TTC549 (cell line): ENCODE results near the gene KDM4B.
"Not testable (repeated sequence)": the region's sequence is repeated elsewhere in the genome, so short reads cannot be mapped to it uniquely, and the experiment has no call there.

Experiments used
- FAIRE-seq: peaks from 2 replicates; lab custom pipeline; 2012; peaks lifted over from hg19 to GRCh38; lab: Jason Lieb, UNC

Gene KDM4B

DNA sequence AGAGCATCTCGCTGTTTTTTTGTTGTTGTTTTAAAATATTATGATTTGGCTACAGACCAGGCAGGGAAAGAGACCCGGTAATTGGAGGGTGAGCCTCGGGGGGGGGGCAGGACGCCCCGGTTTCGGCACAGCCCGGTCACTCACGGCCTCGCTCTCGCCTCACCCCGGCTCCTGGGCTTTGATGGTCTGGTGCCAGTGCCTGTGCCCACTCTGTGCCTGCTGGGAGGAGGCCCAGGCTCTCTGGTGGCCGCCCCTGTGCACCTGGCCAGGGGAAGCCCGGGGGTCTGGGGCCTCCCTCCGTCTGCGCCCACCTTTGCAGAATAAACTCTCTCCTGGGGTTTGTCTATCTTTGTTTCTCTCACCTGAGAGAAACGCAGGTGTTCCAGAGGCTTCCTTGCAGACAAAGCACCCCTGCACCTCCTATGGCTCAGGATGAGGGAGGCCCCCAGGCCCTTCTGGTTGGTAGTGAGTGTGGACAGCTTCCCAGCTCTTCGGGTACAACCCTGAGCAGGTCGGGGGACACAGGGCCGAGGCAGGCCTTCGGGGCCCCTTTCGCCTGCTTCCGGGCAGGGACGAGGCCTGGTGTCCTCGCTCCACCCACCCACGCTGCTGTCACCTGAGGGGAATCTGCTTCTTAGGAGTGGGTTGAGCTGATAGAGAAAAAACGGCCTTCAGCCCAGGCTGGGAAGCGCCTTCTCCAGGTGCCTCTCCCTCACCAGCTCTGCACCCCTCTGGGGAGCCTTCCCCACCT lies 183.3 kb downstream of the KDM4B start:
- no peak for FAIRE-seq

DNA sequence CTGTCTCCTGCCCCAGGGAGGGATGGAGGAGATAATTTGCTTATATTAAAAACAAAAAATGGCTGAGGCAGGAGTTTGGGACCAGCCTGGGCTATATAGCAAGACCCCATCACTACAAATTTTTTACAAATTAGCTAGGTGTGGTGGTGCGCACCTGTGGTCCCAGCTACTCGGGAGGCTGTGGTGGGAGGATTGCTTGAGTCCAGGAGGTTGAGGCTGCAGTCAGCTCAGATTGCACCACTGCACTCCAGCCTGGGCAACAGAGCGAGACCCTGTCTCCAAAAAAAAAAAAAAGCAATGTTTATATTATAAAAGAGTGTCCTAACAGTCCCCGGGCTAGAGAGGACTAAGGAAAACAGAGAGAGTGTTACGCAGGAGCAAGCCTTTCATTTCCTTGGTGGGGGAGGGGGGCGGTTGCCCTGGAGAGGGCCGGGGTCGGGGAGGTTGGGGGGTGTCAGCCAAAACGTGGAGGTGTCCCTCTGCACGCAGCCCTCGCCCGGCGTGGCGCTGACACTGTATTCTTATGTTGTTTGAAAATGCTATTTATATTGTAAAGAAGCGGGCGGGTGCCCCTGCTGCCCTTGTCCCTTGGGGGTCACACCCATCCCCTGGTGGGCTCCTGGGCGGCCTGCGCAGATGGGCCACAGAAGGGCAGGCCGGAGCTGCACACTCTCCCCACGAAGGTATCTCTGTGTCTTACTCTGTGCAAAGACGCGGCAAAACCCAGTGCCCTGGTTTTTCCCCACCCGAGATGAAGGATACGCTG lies 184.0 kb downstream of the KDM4B start:
- no peak for FAIRE-seq

DNA sequence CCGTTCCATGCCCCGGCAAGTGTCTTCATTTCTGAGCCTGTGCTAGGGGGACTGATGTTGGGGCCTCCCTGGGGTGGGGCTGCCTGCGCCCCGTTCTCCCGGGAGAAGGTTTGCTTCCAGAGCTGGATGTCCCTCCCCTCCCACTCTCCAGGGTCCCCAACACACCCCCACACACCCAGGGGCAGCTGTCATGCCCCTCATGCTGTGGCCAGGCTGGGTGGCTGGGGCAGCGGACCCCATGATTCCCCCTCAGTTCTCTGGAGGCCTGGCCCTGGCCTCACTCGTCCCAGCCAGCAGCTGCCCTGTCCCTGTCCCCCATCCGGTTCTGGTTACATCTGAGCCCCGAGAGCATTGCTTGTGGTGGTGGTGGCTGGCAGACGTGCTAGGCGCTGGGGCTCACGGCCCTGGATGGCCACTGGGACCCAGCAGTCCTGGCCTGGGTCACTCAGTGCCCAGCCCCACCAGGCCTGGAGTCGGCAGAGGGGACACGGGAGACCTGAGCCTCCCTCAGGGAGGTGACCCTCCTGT lies 184.8 kb downstream of the KDM4B start:
- no peak for FAIRE-seq

- no peak for FAIRE-seq
Observed at GRCh38 chr19:5154129-5154798, 185.4 kb downstream of the KDM4B start.

GRCh38 chr19:5154799-5155426 lies 186.0 kb downstream of the KDM4B start:
- FAIRE-seq = no peak

DNA sequence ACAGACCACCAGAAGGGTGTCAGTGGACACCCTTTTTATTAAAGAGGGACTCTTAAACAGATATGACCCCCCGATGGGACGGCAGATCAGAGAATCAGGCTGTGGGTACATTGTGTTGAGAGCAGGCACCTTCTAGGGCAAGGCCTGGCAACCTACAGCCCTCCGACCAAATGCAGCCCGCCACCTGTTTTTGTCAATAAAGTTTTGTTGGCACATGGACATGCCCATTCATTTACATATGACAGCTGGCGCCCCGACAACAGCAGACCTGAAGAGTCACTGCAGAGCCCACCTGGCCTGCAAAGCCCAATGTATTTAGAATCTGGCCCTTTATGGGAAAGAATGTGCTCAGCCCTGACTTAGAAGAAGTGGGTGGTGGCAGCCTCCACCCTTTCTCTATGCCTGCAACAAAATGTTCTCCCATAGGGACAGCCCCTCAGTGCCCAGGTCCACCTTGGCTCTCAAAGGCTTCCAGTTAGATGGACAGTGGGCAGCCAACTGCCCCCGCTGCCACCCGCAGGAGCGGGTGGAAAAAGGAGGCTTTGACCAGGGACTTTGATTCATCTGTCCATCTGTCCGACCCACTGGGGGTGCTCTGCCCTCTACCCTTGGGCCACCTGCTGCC lies 186.8 kb downstream of the KDM4B start:
- no peak for FAIRE-seq

GRCh38 chr19:5156231-5156986 lies 187.5 kb downstream of the KDM4B start:
- FAIRE-seq = no peak

- FAIRE-seq = no peak
Observed at GRCh38 chr19:5157186-5157585, 188.3 kb downstream of the KDM4B start.

DNA sequence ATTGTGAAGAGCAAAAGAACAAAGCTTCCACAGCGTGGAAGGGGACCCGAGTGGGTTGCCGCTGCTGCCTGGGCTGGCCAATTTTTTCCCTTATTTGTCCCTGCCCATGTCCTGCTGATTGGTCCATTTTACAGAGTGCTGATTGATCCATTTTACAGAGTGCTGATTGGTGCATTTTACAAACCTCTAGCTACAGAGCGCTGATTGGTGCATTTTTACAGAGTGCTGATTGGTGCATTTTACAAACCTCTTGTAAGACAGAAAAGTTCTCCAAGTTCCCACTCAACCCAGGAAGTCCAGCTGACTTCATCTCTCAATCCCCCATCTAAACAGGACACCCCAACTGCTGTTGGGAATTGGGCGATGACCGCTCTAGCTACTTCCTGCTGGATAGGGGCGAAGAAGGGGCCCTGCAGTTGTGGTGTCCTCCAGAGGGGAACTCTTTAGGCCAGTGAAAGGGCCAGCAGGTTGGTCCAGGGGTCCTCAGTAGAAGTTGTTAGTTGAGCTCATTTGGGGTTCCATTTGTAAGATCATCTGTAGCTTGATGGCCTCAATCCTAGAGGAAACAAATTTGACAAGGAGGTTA lies 189.7 kb downstream of the KDM4B start:
- not testable (repeated sequence) for FAIRE-seq

- FAIRE-seq = not testable (repeated sequence)
Observed at GRCh38 chr19:5160158-5160795, 191.4 kb downstream of the KDM4B start.

- not testable (repeated sequence) for FAIRE-seq
Observed at GRCh38 chr19:5164845-5165696, 196.2 kb downstream of the KDM4B start.

- FAIRE-seq = no peak
Observed at GRCh38 chr19:5165697-5166019, 196.7 kb downstream of the KDM4B start.

- no peak for FAIRE-seq
Observed at GRCh38 chr19:5166262-5166661, 197.3 kb downstream of the KDM4B start.

DNA sequence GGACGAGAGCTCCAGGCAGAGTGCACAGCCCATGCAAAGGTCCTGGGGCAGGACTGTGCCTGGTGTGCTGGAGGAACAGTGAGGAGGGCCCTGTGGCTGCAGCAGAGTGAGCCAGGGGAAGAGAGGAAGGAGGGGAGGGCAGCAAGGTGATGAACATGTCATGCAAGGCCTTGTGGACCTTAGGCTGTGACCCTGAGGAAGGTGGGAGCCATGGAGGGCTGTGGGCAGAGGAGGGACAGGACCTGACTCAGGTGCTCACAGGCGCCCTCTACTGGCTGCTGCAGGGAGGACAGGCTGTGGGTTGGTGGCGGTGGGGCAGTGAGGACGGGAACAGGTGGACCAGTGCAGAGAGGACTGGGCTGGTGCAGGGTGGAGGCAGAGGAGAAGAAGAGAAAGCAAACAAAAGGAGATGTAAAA lies 201.4 kb downstream of the KDM4B start:
- no peak for FAIRE-seq

GRCh38 chr19:5171711-5172110 lies 202.8 kb downstream of the KDM4B start:
- no peak for FAIRE-seq

- no peak for FAIRE-seq
Observed at GRCh38 chr19:5172859-5173630, 204.1 kb downstream of the KDM4B start.

DNA sequence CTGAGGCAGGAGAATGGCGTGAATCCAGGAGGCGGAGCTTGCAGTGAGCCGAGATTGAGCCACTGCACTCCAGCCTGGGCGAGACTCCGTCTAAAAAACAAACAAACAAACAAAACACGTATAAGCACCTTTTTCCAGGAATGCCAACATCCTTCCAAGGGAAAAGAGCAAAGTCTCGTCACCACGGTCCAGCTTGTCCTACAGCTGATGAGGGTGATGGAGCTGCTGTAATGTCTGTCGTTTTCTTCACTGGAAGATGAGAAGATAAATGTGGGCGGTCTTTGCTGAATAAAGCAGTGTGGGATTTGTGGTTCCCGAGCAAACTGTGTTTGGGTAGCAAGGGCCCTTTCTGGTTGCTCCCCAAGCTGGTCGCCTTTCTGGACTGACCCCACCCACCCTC lies 205.1 kb downstream of the KDM4B start:
- no peak for FAIRE-seq

GRCh38 chr19:5177745-5178450 lies 209.0 kb downstream of the KDM4B start:
- no peak for FAIRE-seq
